HepG2 (cell line): ENCODE data around the gene BMP8A. TPM values are rescaled to one million over a fixed set of nuclear protein-coding genes. Genes with fewer than 3 reads are reported as not detected.

Experiments used
- ATAC-seq: fragments of 200-7000 bp; cut with Tn5 transposase; 3 replicates; pipeline ENCODE4 v1.9.1; 2020; ENCODE audit warnings: mild to moderate bottlenecking, moderate library complexity
- BruUV-seq: library from RNA; stranded (reverse); fragments of 400-500 nt; replicated peaks from 2 replicates; lab custom pipeline; 2021; lab: Mats Ljungman, UMichigan
- CTCF ChIA-PET: fragments of 300-600 bp; formaldehyde crosslinking; extraction: SDS; loops from one replicate; lab custom pipeline; 2021; ENCODE audit warnings: low total read pairs, inconsistent platforms, low intra/inter-chr PET ratio; lab: Yijun Ruan, JAX
- POLR2A ChIA-PET: fragments of 350-600 bp; sonication (Branson Sonifier 250); formaldehyde crosslinking; loops from one replicate; lab custom pipeline; 2020; ENCODE audit warnings: antibody characterized with exemption, inconsistent platforms; lab: Yijun Ruan, JAX
- DNase-seq: peaks from one replicate; pipeline ENCODE4 v3.0.0-alpha.2; 2015; ENCODE audit warnings: low spot score
- FAIRE-seq: peaks from 3 replicates; lab custom pipeline; 2011; peaks lifted over from hg19 to GRCh38; lab: Jason Lieb, UNC
- H2AFZ ChIP-seq: one replicate; pipeline ENCODE4 v1.6.1; 2011; ENCODE audit warnings: low read length, inconsistent platforms
- H3K27ac ChIP-seq: fragments of 300-600 bp; 3 replicates; pipeline ENCODE4 v1.8.0; 2011; ENCODE audit warnings: mixed run types, mild to moderate bottlenecking, mixed read lengths, low read length, inconsistent platforms; ENCODE audit not compliant: insufficient read depth; ENCODE audit errors: extremely low read length
- H3K27me3 ChIP-seq, 2 experiments: fragments of 200-600 bp in 1 of 2; 2 replicates in 1 of 2; 3 replicates in 1 of 2; pipeline versions ENCODE4 v1.6.0 to v1.8.0; 2011; ENCODE audit warnings: low read length in 2 of 2, mild to moderate bottlenecking in 2 of 2, moderate library complexity in 2 of 2, inconsistent platforms in 1 of 2; ENCODE audit not compliant: insufficient read depth in 2 of 2, control insufficient read depth in 1 of 2
- H3K36me3 ChIP-seq, 2 experiments: fragments of 200-600 bp in 1 of 2; replicated peaks in 1 of 2; 2 replicates in 1 of 2; 3 replicates in 1 of 2; pipeline versions ENCODE4 v1.5.1 to v1.8.0; 2011; ENCODE audit warnings: low read length in 2 of 2, inconsistent platforms in 1 of 2; ENCODE audit not compliant: insufficient read depth in 2 of 2, control insufficient read depth in 1 of 2
- H3K4me1 ChIP-seq: 2 replicates; pipeline ENCODE4 v1.5.1; 2012; ENCODE audit warnings: low read length, inconsistent platforms; ENCODE audit not compliant: insufficient read depth
- H3K4me2 ChIP-seq: 2 replicates; pipeline ENCODE4 v1.6.0; 2011; ENCODE audit warnings: low read depth, low read length, inconsistent platforms
- H3K4me3 ChIP-seq, 3 experiments: fragments of 200-600 bp in 1 of 3; sonication (generic), shearing (Covaris generic) in 1 of 3; replicated peaks in 1 of 3; 2 replicates each; pipeline ENCODE4 v1.5.1; 2011 to 2016; ENCODE audit warnings: low read length in 3 of 3, inconsistent platforms in 2 of 3, low read depth in 2 of 3, mild to moderate bottlenecking in 2 of 3, control low read depth in 1 of 3, mixed read lengths in 1 of 3; ENCODE audit not compliant: insufficient read depth in 1 of 3
- H3K79me2 ChIP-seq: one replicate; pipeline ENCODE4 v1.6.1; 2011; ENCODE audit warnings: low read length, inconsistent platforms; ENCODE audit not compliant: insufficient read depth
- H3K9ac ChIP-seq: 2 replicates; pipeline ENCODE4 v1.6.0; 2011; ENCODE audit warnings: mild to moderate bottlenecking, low read depth, low read length, inconsistent platforms; ENCODE audit not compliant: insufficient read depth
- H3K9me3 ChIP-seq: 2 replicates; pipeline ENCODE4 v1.5.1; 2012; ENCODE audit warnings: mild to moderate bottlenecking, low read length
- H4K20me1 ChIP-seq: 2 replicates; pipeline ENCODE4 v1.6.0; 2011; ENCODE audit warnings: inconsistent platforms, mild to moderate bottlenecking, low read length, moderate library complexity; ENCODE audit not compliant: insufficient read depth
- BCL6 ChIP-seq: IDR thresholded peaks from 2 replicates; pipeline ENCODE4 v1.6.1; 2016; ENCODE audit warnings: missing genetic modification reagents, missing compliant biosample characterization
- CHD4 ChIP-seq: fragments of 200-600 bp; sonication (generic); IDR thresholded peaks from 2 replicates; pipeline ENCODE4 v1.7.0; 2017; ENCODE audit warnings: mild to moderate bottlenecking, low read length, borderline replicate concordance
- IRF2 ChIP-seq: IDR thresholded peaks from 2 replicates; pipeline ENCODE4 v1.6.1; 2018; ENCODE audit warnings: missing genetic modification reagents, missing compliant biosample characterization
- NFIB ChIP-seq: sonication (generic); formaldehyde crosslinking; IDR thresholded peaks from 2 replicates; pipeline ENCODE4 v1.9.0; 2021; ENCODE audit warnings: missing genetic modification reagents, mild to moderate bottlenecking, borderline replicate concordance
- NR2F6 ChIP-seq, 2 experiments: IDR thresholded peaks; 2 replicates each; pipeline ENCODE4 v1.6.1; 2016; ENCODE audit warnings: antibody characterized with exemption in 1 of 2, mild to moderate bottlenecking in 1 of 2
- POLR2A ChIP-seq, 2 experiments: IDR thresholded peaks; 2 replicates each; pipeline ENCODE4 v1.6.1; 2011; ENCODE audit warnings: low read depth in 2 of 2, low read length in 2 of 2, mild to moderate bottlenecking in 1 of 2, moderate library complexity in 1 of 2; ENCODE audit not compliant: insufficient read depth in 1 of 2
- SALL2 ChIP-seq: sonication (generic); formaldehyde crosslinking; IDR thresholded peaks from 2 replicates; pipeline ENCODE4 v1.8.1; 2023; ENCODE audit warnings: mild to moderate bottlenecking, missing genetic modification reagents, inconsistent platforms
- SMC3 ChIP-seq: IDR thresholded peaks from 2 replicates; pipeline ENCODE4 v1.6.1; 2011; ENCODE audit warnings: low read length, improper control_type of control experiment
- TAF15 ChIP-seq: fragments of 200-400 bp; formaldehyde crosslinking; IDR thresholded peaks from one replicate; pipeline ENCODE4 v1.6.1; 2018; ENCODE audit warnings: mild to moderate bottlenecking, low read depth, low read length; ENCODE audit not compliant: poor library complexity, severe bottlenecking
- TCF7L2 ChIP-seq: IDR thresholded peaks from 2 replicates; pipeline ENCODE4 v1.6.1; 2011; ENCODE audit warnings: mild to moderate bottlenecking, low read depth, low read length, moderate library complexity
- ZNF749 ChIP-seq: sonication (generic); formaldehyde crosslinking; IDR thresholded peaks from 2 replicates; pipeline ENCODE4 v1.8.0; 2022; ENCODE audit warnings: mild to moderate bottlenecking, missing genetic modification reagents, moderate library complexity, borderline replicate concordance
- ZSCAN12 ChIP-seq: sonication (generic); formaldehyde crosslinking; IDR thresholded peaks from 2 replicates; pipeline ENCODE4 v1.9.0; 2021; ENCODE audit warnings: mild to moderate bottlenecking, missing genetic modification reagents
- WGBS: methylation state at CpG from one replicate; pipeline ENCODE4 v1.1.6; 2017; ENCODE audit warnings: low lambda C conversion rate; 5-methylcytosine and 5-hydroxymethylcytosine counted together
- in situ Hi-C: cut with HindIII; loops from 2 replicates; pipeline ENCODE4 v1.10.0; 2017; ENCODE audit warnings: low pct_unique_long_range_greater_than_20kb; ENCODE audit not compliant: extremely low pct_ligation_motif_present
- intact Hi-C: fragments of 100-400 bp; cut with micrococcal nuclease; formaldehyde crosslinking; loops from one replicate; pipeline ENCODE4 v1.10.0; 2022; ENCODE audit not compliant: unreplicated experiment
- polyA plus RNA-seq, 8 experiments: library from polyadenylated mRNA; depleted of rRNA in 3 of 8; stranded (reverse) in 7 of 8; unstranded in 1 of 8; fragments of >200 nt; fragmentation: Illumina TruSeq in 4 of 8; extraction: Trizol in 4 of 8; gene quantifications; 2 replicates each; pipeline versions ENCODE4 v1.2.1 to v1.2.3, GENCODE V29; 2011 to 2016; ENCODE audit warnings: low read depth in 4 of 8, missing spikeins in 1 of 8, mixed read lengths in 1 of 8; ENCODE audit not compliant: insufficient read depth in 1 of 8
- total RNA-seq, 5 experiments: library from RNA; depleted of rRNA; stranded (reverse); fragments of >200 nt; fragmentation: Illumina TruSeq; extraction: Trizol; gene quantifications; 2 replicates each; pipeline ENCODE4 v1.2.3, GENCODE V29; 2016; ENCODE audit warnings: low read depth in 1 of 5
- TF ChIP-seq, protein P1 (sequence below): IDR thresholded peaks from 2 replicates; pipeline ENCODE4 v1.6.1; 2018; ENCODE audit warnings: missing genetic modification reagents, mild to moderate bottlenecking, missing compliant biosample characterization
- TF ChIP-seq, protein P2 (sequence below): sonication (generic); formaldehyde crosslinking; IDR thresholded peaks from 2 replicates; pipeline ENCODE4 v1.5.0; 2020; ENCODE audit warnings: missing genetic modification reagents
- TF ChIP-seq, protein P3 (sequence below): sonication (generic); formaldehyde crosslinking; IDR thresholded peaks from 2 replicates; pipeline ENCODE4 v1.5.0; 2020; ENCODE audit warnings: mild to moderate bottlenecking, missing genetic modification reagents

The BMP8A gene
- total and polyA plus RNA-seq, 2 of the 13 experiments (the other 11 are each of a cell fraction or from before 2014, with no cell fraction given) = 0.05 TPM; not detected in 1

DNA sequence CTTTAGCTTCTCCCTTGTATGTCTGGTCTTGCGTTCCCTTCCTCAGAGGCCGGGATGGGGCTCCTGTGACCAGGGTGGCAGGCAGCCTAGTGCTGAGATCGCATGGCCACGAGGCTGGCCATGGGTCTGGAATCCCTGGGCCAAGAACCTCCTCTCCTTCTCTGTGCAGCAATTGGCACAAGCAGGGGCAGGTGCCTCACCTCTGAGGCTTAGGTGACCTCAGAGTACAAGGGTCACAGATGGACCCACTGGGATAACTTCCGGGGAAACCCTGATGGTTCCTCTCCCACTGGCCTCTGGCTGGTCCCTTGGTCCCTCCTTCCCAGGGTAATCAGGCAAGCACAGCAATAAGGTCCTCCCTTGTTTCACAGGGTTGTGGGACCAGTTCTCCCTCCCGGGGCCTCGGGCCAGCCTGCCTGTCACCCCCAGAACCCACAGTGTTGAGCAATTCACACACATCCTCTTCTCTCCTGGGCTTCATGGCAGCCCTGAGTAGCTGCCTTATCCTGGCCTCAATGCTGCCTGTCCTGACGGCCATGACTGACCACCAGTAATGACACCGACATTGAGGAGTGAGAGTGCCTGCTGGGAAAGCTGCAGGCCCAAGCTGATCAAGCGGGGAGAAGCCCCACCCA, 38.6 kb downstream of the BMP8A start:
- Histone ChIP-seq H3K79me2 (no peaks in the 10 kb centered on the region), H3K9ac (no peak overlapping the region), H3K4me3 (no peak overlapping the region), H3K27me3 (no peaks in the 10 kb centered on the region), H3K4me1 (no peaks in the 10 kb centered on the region), H4K20me1 (no peaks in the 10 kb centered on the region), H3K9me3 (no peaks in the 10 kb centered on the region), H2AFZ (no peak overlapping the region), H3K27ac (no peak overlapping the region), H3K36me3 (no peaks in the 10 kb centered on the region), H3K4me2 (no peak overlapping the region)
- DNase-seq (no peak), FAIRE-seq (no peak), ATAC-seq (no peak)
- intact Hi-C loops (loop anchor here (10.0 kb wide), 1 partner anchor 65 kb away; no protein-coding TSS in a partner anchor), in situ Hi-C loops (loop anchor here (25.0 kb wide), 1 partner anchor 443 kb away; no protein-coding TSS in a partner anchor)
- POLR2A ChIA-PET = no interaction called here
- CTCF ChIA-PET = no interaction called here
- no TSS peak for BruUV-seq
- WGBS = 95% methylated on average over 6 of the region's 10 CpGs
- TF ChIP-seq TAF15 (no peak), TCF7L2 (no peak), IRF2 (CRISPR knock-in tag) (no peak), NFIB (CRISPR knock-in tag) (no peak), SALL2 (CRISPR knock-in tag) (no peak), NR2F6 (IDR thresholded peaks at IDR 0.05) (no peak), NR2F6 (CRISPR knock-in tag; IDR thresholded peaks at IDR 0.05) (no peak), ZNF749 (CRISPR knock-in tag) (no peak), BCL6 (CRISPR knock-in tag) (no peak), SMC3 (no peak), CHD4 (no peak), ZSCAN12 (CRISPR knock-in tag) (no peak), POLR2A (IDR thresholded peaks at IDR 0.05; ENCODE audit: insufficient read depth in 1 of 2, low read depth in 2 of 2, low read length in 2 of 2) (no peak)
- TF ChIP-seq, protein P1, sequence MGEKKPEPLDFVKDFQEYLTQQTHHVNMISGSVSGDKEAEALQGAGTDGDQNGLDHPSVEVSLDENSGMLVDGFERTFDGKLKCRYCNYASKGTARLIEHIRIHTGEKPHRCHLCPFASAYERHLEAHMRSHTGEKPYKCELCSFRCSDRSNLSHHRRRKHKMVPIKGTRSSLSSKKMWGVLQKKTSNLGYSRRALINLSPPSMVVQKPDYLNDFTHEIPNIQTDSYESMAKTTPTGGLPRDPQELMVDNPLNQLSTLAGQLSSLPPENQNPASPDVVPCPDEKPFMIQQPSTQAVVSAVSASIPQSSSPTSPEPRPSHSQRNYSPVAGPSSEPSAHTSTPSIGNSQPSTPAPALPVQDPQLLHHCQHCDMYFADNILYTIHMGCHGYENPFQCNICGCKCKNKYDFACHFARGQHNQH (CRISPR knock-in tag) = no peak
- TF ChIP-seq, protein P2, sequence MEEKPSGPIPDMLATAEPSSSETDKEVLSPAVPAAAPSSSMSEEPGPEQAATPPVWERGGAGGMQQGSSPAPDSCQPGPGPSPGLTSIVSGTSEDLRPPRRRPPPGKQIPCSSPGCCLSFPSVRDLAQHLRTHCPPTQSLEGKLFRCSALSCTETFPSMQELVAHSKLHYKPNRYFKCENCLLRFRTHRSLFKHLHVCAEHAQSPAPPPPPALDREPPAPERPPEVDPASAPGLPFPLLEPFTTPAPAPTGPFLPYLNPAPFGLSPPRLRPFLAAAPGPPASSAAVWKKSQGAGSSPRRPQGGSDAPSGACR (CRISPR knock-in tag) = no peak
- TF ChIP-seq, protein P3, sequence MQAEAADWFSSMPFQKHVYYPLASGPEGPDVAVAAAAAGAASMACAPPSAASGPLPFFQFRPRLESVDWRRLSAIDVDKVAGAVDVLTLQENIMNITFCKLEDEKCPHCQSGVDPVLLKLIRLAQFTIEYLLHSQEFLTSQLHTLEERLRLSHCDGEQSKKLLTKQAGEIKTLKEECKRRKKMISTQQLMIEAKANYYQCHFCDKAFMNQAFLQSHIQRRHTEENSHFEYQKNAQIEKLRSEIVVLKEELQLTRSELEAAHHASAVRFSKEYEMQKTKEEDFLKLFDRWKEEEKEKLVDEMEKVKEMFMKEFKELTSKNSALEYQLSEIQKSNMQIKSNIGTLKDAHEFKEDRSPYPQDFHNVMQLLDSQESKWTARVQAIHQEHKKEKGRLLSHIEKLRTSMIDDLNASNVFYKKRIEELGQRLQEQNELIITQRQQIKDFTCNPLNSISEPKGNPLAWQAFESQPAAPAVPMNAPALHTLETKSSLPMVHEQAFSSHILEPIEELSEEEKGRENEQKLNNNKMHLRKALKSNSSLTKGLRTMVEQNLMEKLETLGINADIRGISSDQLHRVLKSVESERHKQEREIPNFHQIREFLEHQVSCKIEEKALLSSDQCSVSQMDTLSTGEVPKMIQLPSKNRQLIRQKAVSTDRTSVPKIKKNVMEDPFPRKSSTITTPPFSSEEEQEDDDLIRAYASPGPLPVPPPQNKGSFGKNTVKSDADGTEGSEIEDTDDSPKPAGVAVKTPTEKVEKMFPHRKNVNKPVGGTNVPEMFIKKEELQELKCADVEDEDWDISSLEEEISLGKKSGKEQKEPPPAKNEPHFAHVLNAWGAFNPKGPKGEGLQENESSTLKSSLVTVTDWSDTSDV (CRISPR knock-in tag) = no peak
